HUES64 (cell line): ENCODE measurements around the gene NEK4.

ENCODE experiments used
- H3K27ac ChIP-seq: 2 replicates; pipeline ENCODE4 v1.7.0; 2013; ENCODE audit warnings: low read depth, low read length, inconsistent platforms
- H3K27me3 ChIP-seq: 2 replicates; pipeline ENCODE4 v1.6.1; 2013; ENCODE audit warnings: mild to moderate bottlenecking, low read length; ENCODE audit not compliant: insufficient read depth
- H3K36me3 ChIP-seq: 2 replicates; pipeline ENCODE4 v1.6.1; 2013; ENCODE audit warnings: mild to moderate bottlenecking, low read length; ENCODE audit not compliant: insufficient read depth
- H3K4me1 ChIP-seq: 2 replicates; pipeline ENCODE4 v1.6.1; 2013; ENCODE audit warnings: mild to moderate bottlenecking, low read length, moderate library complexity; ENCODE audit not compliant: insufficient read depth
- H3K4me3 ChIP-seq: 2 replicates; pipeline ENCODE4 v1.5.1; 2013; ENCODE audit warnings: mild to moderate bottlenecking, low read length, moderate library complexity
- H3K9ac ChIP-seq: 2 replicates; pipeline ENCODE4 v1.6.1; 2013; ENCODE audit warnings: mild to moderate bottlenecking, low read depth, low read length
- H3K9me3 ChIP-seq: 2 replicates; pipeline ENCODE4 v1.6.1; 2013; ENCODE audit warnings: low read depth, low read length; ENCODE audit not compliant: insufficient read depth
- WGBS: fragments of 150-250, 120-280 bp; methylation state at CpG from one replicate; pipeline ENCODE4 v1.1.7; 2013; ENCODE audit warnings: missing lambda C conversion rate; 5-methylcytosine and 5-hydroxymethylcytosine counted together

Gene NEK4

GRCh38 chr3:52723935-52724334 lies 46.8 kb downstream of the NEK4 start:
- 93% methylated on average over 5 of the region's 5 CpGs for WGBS
- Histone ChIP-seq H3K27me3 (no peaks in the 10 kb centered on the region), H3K9ac (no peak overlapping the region)

GRCh38 chr3:52722491-52722890 lies 48.2 kb downstream of the NEK4 start:
- WGBS: 94% methylated on average over 7 of the region's 7 CpGs
- no peak overlapping the region for H3K4me3 ChIP-seq
- no peaks in the 10 kb centered on the region for H3K4me1 ChIP-seq
- H3K9me3 ChIP-seq: no peaks in the 10 kb centered on the region
- no peak overlapping the region for H3K9ac ChIP-seq
- no peak overlapping the region for H3K27ac ChIP-seq
- H3K27me3 ChIP-seq: no peaks in the 10 kb centered on the region
- H3K36me3 ChIP-seq: peaks cover 7% of the 10 kb centered on the region; the same call in 1 of the 2 replicates

More at GRCh38 chr3:52723935-52724334, 46.8 kb downstream of the NEK4 start:
- no peak overlapping the region for H3K27ac ChIP-seq
- peaks cover 7% of the 10 kb centered on the region; the same call in 1 of the 2 replicates for H3K36me3 ChIP-seq
- H3K9me3 ChIP-seq: no peaks in the 10 kb centered on the region
- H3K4me3 ChIP-seq: no peak overlapping the region
- no peaks in the 10 kb centered on the region for H3K4me1 ChIP-seq

- Histone ChIP-seq H3K4me3 (no peak overlapping the region), H3K27me3 (no peaks in the 10 kb centered on the region), H3K36me3 (peaks cover 7% of the 10 kb centered on the region; the same call in 1 of the 2 replicates), H3K9me3 (no peaks in the 10 kb centered on the region), H3K27ac (no peak overlapping the region), H3K9ac (no peak overlapping the region), H3K4me1 (no peaks in the 10 kb centered on the region)
- 91% methylated on average over 1 of the region's 1 CpG for WGBS
These were observed 49.1 kb downstream of the NEK4 start for GRCh38 chr3:52721730-52722008.

GRCh38 chr3:52721002-52721729 lies 49.6 kb downstream of the NEK4 start:
- Histone ChIP-seq H3K4me3 (no peak overlapping the region), H3K4me1 (no peaks in the 10 kb centered on the region), H3K27me3 (no peaks in the 10 kb centered on the region), H3K9me3 (no peaks in the 10 kb centered on the region), H3K9ac (no peak overlapping the region), H3K27ac (no peak overlapping the region), H3K36me3 (peaks cover 7% of the 10 kb centered on the region; the same call in 1 of the 2 replicates)
- WGBS: 94% methylated on average over 6 of the region's 6 CpGs

- Histone ChIP-seq H3K9me3 (no peaks in the 10 kb centered on the region), H3K4me1 (no peaks in the 10 kb centered on the region), H3K27me3 (no peaks in the 10 kb centered on the region), H3K27ac (no peak overlapping the region), H3K4me3 (no peak overlapping the region), H3K36me3 (peaks cover 7% of the 10 kb centered on the region; the same call in 1 of the 2 replicates), H3K9ac (no peak overlapping the region)
These were observed 51.1 kb downstream of the NEK4 start for GRCh38 chr3:52719618-52720017.

GRCh38 chr3:52715714-52716305 lies 54.9 kb downstream of the NEK4 start:
- Histone ChIP-seq H3K9me3 (no peaks in the 10 kb centered on the region), H3K9ac (no peak overlapping the region), H3K4me1 (no peaks in the 10 kb centered on the region), H3K4me3 (no peak overlapping the region), H3K27ac (no peak overlapping the region), H3K27me3 (no peaks in the 10 kb centered on the region), H3K36me3 (peaks cover 19% of the 10 kb centered on the region)
- 95% methylated on average over 11 of the region's 11 CpGs for WGBS

- WGBS: 35% methylated on average over 39 of the region's 39 CpGs
- H3K36me3 ChIP-seq: peaks cover 27% of the 10 kb centered on the region
- H3K27me3 ChIP-seq: no peaks in the 10 kb centered on the region
- H3K9me3 ChIP-seq: no peaks in the 10 kb centered on the region
- H3K27ac ChIP-seq: no peak overlapping the region; the same call in 1 of the 2 replicates
- H3K9ac ChIP-seq: no peak overlapping the region
- H3K4me3 ChIP-seq: peak overlapping the region; percentile 57
- no peaks in the 10 kb centered on the region for H3K4me1 ChIP-seq
These were observed 56.1 kb downstream of the NEK4 start for GRCh38 chr3:52714335-52715302.

GRCh38 chr3:52712291-52713212 lies 58.2 kb downstream of the NEK4 start:
- peaks cover 44% of the 10 kb centered on the region for H3K36me3 ChIP-seq
- H3K4me1 ChIP-seq: no peaks in the 10 kb centered on the region
- no peak overlapping the region for H3K4me3 ChIP-seq
- no peak overlapping the region for H3K9ac ChIP-seq
- no peaks in the 10 kb centered on the region for H3K9me3 ChIP-seq
- no peak overlapping the region for H3K27ac ChIP-seq
- H3K27me3 ChIP-seq: no peaks in the 10 kb centered on the region
- 95% methylated on average over 17 of the region's 17 CpGs for WGBS

GRCh38 chr3:52710512-52710911 lies 60.2 kb downstream of the NEK4 start:
- H3K27me3 ChIP-seq: no peaks in the 10 kb centered on the region
- H3K4me3 ChIP-seq: no peak overlapping the region
- no peaks in the 10 kb centered on the region for H3K4me1 ChIP-seq
- H3K9ac ChIP-seq: no peak overlapping the region
- no peak overlapping the region for H3K27ac ChIP-seq
- H3K36me3 ChIP-seq: peaks cover 45% of the 10 kb centered on the region
- no peaks in the 10 kb centered on the region for H3K9me3 ChIP-seq
- 80% methylated on average over 1 of the region's 2 CpGs for WGBS

- Histone ChIP-seq H3K27ac (no peak overlapping the region), H3K9me3 (no peaks in the 10 kb centered on the region), H3K27me3 (no peaks in the 10 kb centered on the region), H3K9ac (no peak overlapping the region), H3K4me3 (peak overlapping the region; percentile 100; the same call in 1 of the 2 replicates), H3K4me1 (peaks cover 5% of the 10 kb centered on the region; the same call in 1 of the 2 replicates), H3K36me3 (peaks cover 44% of the 10 kb centered on the region)
- 99% methylated on average over 3 of the region's 4 CpGs for WGBS
These were observed 63.2 kb downstream of the NEK4 start for GRCh38 chr3:52707585-52707984.
